ENCODE data around the gene GSK3B.
"Not testable (repeated sequence)": the region's sequence is repeated elsewhere in the genome, so short reads cannot be mapped to it uniquely, and the experiment has no call there.

The GSK3B gene

DNA sequence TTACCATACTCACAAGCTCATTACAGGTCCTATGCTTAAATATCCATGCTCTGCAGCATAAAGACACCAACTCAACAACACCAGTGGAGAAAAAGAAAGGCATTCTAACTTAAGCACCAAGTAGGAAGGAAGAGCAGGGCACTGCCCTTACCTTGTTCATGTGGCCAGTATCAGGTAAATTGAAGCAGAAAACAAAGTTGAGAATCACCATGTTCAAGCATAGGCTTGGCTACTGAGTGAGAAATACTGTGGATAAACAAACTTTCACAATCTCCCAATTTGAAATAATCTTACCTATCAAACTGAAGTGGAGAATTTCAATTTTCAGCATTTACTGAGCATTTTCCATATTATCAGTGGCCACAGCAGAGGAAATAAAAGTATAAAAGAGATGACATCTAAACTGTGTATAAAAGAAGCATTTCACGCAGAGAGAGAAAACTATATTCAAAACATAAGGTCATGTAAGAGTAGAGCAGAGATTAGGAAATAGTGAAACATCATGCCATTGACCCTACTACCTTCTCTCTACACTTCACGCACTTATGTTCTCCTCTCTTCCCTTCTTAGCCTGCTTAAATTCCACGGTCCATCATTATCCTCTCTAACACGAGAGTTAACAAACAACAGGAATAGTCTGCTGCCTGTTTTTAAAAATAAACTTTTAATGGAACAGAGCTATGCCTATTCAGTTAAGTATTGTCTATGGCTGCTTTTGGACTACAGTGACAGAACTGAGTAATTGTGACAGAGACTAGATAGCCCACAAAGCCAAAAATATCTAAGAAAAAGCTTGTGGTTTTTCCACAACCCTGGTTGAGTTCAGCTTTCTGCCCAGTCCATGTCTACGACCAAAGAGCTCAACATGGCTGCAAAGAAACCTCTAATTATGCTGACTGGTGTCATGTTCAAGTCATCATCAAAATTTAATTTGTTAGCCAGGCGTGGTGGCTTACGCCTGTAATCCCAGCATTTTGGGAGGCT lies 169.8 kb downstream of the GSK3B start:
- DNase-seq: no peak

DNA sequence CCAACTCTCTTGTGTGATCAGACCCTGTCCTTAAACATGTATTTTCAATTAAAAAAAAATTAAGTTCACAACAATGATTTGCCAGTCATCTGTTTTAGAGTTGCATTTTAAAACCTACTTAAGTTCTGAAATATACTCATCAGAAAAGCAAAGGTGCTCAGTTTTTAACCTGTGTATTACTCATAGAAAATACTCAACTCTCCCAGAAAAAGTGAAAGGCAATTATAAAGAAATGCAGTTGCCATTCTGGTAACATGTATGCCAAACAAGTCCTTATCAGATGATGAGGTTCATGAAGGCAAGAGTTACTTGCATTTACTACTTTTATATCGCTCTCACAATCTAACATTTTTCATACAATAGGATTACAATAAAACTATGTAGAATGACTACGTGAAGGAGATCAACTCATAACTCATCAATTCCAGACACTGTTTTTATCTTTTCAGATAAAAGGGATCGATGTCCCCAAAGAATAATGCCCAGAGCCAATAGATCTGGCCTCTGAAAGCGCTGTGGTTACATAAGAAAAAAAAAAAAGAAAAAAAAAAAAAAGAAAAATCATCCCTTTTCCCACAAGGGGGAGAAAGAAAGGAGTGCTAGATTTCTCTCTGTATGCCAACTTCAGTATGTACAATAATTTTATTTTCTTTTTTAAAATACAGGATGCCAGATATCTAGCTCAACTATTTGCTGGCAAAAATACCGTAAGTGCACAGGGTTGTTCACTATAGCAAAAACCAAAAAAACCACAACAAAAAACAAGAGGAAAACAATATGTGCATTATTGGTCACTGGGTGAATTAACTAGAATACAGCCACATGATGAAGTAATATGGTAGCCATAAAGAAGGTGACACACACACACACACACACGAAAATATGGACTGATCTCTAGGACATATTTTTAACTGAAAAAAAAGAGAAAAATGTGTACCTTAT lies 175.0 kb downstream of the GSK3B start:
- no peak for DNase-seq

DNA sequence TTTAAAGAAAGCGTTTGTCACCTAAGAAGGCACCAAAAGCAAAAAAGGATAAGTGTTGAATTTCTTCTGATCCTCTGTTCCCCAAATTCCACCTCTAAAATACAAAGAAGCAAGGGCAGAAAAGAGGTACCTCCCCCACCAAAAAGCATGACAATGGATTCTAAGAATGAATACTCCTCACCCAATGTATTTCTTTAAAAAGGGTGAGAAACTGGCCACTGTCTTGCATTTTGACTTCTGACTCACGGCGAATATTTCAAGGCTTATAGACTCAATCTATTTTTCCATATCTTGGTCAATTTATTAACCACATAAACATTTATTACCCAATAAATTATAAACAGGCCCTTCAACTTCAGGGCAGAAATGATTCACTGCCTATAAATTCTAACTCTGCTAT lies 181.2 kb downstream of the GSK3B start:
- no peak for DNase-seq

DNA sequence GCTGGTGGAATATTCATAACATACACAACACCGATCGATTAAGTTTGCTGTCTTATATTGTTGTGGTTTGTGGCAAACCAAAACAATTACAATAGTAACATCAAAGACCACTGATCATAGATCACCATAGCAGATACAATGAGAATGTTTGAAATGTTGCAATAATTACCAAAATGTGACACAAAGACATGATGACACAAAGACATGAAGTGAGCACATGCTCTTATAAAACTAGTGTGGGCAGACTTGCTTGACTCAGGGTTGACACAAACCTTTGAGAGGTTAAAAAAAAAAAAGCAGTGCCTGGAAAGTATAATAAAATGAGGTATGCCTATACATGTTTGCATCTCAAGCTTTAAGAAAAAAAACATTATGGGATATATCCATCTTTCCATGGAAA lies 182.0 kb downstream of the GSK3B start:
- DNase-seq: no peak

DNA sequence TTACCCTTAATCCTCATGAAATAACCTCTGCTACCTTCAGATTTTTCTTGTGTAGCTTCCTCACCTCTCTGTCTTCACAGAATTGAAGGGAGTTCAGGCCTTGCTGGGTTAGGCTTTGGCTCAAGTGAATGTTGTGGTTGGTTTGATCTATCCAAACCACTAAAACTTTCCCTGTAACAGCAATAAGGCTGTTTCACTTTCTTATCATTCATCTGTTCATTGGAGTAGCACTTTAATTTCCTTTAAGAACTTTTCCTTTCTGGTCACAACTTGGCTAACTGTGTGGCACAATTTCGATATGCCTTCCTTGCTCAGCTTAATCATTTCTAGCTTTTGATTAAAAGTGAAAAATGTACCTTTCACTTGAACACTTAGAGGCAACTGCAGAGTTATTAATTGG lies 182.5 kb downstream of the GSK3B start:
- DNase-seq: no peak

DNA sequence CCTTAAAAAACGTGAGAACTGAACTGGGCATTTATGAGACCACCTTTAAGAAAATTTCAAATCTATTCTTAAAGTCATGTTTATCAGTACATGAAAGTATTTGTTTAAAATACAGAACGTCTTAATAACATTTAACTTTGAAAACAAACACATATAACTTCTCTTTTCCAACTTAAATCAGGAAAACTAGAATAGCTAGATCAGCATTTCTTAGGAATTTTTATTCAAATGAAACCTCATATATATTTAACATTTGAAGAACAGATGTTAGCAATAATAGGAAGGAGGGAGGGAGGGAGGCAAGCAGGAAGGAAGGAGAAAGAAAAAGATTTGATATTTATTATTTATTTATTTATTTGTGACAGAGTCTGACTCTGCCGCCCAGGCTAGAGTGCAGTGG lies 192.2 kb downstream of the GSK3B start:
- DNase-seq: no peak

DNA sequence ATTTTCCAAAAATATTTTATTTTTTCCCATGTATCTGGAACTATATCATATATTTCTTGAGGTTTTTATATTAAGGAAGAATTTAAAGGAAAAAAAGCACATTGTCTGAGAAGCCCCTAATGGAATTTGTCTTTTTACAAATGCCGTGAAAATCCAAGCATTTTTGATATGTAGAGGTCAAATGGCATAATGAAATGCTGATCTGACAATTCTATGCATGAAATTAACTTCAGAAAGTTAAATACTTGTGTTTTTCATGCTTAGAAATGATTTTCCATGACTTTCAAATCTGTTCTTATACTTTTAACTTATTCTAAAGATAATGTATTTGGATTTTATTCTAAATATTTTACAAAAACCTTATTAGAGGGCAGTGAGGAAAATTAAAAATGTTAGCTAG lies 193.1 kb downstream of the GSK3B start:
- DNase-seq: no peak

DNA sequence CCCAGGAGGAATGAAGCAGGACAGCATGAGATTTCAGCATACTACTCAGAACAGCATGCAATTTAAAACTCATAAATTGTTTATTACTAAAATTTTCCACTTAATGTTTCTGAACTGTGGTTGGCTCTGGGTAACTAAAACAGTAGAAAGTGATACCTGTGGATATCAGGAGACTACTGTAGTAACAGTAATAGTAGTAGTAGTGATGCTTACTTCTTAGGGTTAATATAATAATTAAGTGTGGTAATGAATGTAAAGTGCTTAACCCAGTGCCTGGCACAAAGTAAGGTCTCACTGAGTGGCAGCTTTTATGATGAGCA lies 195.1 kb downstream of the GSK3B start:
- no peak for DNase-seq

DNA sequence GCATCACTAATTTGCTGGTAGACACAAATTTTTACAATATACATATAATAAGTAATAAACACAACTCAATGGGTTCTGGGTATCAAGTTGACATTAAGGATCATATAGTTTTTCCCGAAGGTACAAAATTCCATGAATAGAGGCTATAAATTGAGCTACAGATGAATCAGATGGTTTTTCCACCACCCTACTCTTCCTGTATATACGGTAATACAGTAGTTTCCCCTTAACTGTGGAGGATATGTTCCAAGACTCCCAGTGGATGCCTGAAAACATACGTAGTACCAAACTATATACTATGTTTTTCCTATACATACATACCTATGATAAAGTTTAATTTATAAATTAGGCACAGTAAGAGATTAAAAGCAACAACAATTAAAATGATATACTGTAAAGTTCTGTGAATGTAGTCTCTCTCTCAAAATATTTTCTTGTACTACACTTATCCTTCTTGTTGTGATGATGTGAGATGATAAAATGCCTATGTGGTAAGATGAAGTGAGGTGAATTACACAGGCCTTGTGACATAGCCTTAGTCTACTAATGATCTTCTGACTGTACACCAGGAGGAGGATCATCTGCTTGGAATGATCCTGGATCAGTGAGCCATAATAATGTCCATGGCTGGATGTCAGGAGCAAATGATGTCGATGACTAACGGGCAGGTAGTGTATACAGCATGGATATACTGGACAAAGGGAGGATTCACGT lies 195.6 kb downstream of the GSK3B start:
- no peak for DNase-seq

DNA sequence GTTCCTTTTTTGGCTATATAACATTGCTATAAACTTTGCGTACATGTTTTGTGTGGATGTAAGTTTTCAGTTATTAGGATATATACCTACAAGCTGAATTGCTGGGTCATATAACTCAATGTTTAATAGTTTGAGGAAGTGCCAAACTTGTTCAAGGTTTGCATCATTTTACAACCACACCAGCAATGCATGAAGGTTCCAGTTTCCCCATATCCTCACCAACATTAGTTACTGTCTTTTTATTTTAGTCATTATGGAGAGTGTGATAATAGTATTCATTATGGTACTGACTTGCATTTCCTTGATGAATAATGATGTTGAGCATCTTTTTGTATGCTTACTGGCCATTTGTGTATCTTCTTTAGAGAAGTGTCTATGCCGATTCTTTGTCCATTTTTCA lies 200.1 kb downstream of the GSK3B start:
- DNase-seq: no peak

DNA sequence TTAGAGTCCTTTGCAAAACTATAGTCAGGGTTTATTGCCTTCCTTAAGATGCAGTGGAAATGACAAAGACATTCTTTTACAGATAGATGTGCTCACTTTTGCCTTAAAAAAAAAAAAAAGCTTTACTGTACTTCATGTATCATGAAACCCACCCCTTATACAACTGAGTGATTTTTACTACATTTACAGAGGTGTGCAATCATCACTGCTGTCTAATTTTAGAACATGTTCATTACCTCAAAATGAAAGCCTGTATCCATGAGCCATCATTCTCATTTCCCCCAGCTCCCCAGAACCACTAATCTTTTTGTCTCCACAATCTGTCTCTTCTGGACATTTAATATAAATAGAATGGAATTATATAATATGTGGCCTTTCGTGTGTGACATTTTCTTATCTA lies 200.5 kb downstream of the GSK3B start:
- no peak for DNase-seq

DNA sequence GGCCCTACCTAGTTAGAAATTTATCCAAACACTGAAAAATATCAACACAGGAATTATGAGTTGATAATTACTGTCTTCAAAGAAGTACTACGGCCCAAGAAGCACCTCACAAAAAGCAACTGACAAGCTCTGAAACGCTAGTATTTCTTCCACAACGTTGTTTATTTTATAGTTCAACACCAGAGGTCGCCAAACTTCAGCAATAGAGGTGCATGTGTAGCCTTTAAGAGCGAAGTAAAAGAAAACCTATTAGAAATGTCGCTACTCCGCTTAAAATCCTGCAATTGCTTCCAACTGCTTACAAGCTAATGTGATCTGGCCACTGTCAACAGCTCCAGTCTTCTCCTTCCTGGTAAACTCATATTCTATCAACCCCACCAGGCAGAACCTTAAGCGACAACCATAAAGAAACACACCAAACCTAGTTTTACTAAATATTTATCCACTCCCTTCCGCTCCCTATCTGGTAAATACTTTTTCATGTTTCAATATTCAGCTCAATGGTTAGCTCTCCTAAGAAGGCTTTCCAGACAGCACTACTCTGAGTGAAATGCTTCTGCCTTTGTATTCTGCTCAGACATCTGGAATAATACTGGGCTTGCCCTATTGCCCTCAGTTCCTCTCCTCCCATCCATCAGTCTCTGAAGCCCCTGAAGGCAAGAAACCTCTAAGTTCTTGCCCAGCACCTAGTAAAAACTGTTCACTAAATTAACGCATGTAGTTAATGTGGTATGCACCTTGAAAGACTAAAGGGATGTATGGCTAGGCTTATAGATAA lies 202.1 kb downstream of the GSK3B start:
- no peak for DNase-seq

DNA sequence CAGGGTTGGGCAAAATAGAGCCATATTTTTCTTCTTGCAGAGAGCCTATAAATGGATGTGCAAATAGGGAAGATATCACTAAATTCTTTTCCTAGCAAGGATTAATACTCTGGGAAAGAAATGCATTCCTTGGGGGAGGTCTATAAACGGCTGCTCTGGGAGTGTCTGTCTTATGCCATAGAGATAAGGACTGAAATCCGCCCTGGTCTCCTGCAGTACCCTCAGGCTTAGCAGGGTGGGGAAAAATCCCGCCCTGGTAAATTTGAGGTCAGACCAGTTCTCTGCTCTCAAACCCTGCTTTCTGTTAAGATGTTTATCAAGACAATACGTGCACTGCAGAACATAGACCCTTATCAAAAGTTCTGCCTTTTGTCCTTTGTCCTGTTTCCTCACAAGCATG lies 205.6 kb downstream of the GSK3B start:
- not testable (repeated sequence) for DNase-seq

DNA sequence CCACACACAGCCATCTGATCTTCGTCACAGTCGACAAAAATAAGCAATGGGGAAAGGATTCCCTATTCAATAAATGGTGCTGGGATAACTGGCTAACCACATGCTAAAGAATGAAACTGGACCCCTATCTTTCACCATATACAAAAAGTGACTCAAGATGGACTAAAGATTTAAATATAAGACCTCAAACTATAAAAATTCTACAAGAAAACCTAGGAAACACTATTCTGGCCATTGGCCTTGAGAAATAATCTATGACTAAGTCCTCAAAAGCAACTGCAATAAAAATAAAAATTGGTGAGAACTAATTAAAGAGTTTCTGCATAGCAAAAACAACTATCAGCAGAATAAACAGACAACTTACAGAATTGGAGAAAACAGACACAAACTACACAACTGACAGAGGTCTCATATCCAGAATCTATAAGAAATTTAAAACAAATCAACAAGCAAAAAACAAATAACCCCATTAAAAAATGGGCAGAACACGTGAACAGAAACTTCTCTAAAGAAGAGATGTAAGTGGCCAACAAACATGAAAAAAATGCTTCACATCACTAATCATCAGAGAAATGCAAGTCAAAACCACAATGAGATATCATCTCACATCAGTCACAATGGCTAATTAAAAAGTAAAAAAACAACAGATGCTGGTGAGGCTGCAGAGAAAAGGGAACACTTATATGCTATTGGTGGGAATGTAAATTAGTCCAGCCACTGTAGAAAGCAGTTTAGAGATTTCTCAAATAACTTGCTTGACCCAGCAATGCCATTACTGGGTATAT lies 208.3 kb downstream of the GSK3B start:
- DNase-seq: no peak

DNA sequence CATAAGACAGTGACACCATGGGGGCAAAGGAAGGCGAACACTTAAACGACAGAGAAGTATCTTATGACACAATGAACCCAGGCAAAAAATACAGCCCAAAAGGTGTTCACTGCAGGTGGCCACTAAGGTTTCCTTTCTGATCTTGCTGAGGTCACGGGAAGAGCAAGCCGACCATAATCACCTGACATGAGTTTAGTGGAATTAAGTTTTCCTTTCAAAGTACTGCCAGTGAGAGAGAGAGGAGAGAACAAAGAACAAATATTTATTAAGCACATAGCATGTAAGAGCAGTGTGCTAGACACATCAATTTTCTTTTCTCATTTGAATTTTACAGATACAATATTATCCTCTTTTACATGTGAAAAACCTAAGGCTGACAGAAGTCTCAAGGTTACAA lies 210.1 kb downstream of the GSK3B start:
- no peak for DNase-seq

DNA sequence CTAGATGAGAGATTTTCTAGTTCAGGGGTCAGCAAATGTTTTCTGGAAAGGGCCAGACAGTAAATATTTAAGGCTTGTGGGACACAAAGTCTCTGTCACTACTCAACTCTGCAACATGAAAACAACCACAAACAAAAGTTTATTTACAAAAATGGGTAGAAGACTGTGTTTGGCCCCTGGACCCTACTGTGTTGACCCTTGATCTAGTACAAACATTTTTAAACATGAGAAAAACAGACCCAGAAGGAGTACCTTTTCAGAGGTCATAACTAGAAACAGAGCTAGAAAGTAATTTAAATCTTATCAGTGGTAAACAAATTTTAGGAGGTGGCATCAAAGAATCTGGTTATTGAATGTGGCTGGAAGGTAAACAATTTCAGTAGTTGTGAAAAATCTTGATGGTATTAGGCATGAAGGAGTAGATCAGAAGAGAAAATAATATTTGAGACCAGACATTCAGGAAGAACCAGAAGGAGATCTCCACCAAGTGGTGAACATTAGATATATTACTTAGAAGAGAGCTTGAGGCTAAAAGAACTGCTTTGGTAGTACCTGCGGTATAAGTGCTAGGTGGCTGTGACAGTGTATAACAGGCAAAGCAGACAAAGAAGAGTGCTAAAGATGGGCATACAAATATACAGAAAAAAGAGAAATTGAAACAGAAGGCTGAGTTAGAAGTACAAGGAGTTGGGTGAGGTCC lies 210.6 kb downstream of the GSK3B start:
- DNase-seq: no peak

DNA sequence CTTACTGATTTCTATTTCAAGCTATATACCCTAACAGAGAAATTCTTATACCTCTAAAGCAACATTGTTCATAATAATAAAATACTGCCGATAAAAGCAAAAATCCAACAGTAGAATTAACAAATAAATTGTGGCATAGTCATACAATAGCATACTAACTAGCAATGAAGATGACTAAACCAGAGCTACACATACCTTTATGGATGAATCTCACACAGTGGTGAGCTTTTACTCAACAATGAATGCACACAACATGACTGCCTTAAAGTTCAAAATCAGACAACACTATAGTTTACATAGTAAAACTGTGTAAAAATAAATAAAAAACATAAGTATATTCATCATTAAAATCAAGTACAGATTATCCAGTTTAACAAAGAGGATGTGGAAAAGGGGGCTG lies 213.3 kb downstream of the GSK3B start:
- DNase-seq: no peak

DNA sequence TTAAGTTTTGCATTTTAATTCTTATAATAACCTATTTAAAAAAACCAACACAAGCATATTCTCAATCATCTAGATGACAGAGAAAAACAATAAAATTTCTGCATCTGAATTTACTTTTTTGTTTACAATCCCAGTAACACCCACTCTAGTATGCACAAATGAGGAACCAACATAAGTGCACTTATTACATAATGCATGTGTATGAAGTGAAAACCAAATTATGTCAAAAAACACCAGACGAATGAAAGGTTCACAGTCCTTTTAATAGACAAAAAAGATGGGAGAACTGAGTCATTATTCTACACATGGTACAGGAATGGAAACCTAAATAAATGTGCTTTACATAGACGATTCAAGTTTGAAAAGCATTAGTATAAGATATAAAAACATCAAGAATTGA lies 220.6 kb downstream of the GSK3B start:
- DNase-seq: no peak

DNA sequence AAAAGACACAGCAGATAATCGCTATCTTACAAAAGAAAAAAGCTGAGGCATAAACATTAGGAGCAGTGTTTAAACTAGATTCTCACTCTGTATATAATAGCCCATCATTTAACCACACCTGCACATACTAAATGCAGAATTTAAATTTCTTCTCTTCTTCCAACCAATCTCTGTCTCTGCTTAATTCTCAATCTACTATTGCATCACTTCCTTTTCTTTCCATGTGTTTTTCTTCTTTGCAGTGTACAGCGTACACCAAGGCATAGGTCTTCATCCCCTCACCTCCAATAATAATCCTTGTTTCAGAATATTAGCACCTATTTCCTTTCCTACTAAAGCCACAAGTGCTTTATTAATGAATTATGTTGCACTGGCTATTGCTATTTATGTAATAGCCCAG lies 221.5 kb downstream of the GSK3B start:
- no peak for DNase-seq

DNA sequence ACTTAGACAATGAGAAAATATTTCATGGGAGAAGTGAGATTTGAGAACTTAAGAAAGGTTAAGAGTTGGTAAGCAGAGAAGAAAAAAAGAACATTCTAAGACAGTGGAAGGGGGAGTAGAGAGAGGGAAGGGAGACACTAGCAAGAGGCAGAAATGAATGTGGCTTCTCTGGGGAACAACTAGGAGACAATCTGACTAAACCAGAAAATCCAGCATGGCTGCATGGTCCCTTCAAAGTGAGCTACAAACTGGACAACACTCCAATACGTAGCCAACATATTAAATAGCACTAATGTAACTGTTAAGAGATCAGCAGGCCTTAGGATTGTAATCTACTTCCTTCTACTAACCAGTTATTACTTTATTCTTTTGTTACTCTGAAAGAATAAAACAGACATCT lies 222.7 kb downstream of the GSK3B start:
- no peak for DNase-seq

DNA sequence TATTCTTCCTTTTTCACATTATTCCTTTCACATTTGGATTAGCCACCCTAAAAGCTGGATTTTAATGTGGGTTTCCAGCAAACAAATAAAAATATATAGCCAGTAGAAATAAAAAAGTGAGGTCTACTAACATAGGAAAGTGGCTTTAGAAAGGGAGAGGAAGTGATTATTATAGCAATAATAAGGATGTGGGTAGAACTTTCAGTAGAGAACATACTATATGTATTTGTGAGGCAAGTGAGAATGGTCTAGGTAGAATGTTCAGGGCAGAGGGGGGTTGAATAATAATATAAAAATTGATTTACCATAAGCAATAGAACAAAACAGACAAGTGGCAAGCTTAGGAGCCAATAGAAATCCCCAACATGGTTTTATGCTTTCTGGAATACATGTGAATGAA lies 223.7 kb downstream of the GSK3B start:
- no peak for DNase-seq

Measured in NCI-H226 (cell line).